ENCODE data around the gene UBE2L6.

Gene UBE2L6

GRCh38 chr11:57567515-57568329 is at the start of gene UBE2L6:
Gene UBE2L6 (minus strand): TSS chr11:57567672. CDS start chr11:57567611, 61 bp downstream.
- TF ChIP-seq, protein P1, sequence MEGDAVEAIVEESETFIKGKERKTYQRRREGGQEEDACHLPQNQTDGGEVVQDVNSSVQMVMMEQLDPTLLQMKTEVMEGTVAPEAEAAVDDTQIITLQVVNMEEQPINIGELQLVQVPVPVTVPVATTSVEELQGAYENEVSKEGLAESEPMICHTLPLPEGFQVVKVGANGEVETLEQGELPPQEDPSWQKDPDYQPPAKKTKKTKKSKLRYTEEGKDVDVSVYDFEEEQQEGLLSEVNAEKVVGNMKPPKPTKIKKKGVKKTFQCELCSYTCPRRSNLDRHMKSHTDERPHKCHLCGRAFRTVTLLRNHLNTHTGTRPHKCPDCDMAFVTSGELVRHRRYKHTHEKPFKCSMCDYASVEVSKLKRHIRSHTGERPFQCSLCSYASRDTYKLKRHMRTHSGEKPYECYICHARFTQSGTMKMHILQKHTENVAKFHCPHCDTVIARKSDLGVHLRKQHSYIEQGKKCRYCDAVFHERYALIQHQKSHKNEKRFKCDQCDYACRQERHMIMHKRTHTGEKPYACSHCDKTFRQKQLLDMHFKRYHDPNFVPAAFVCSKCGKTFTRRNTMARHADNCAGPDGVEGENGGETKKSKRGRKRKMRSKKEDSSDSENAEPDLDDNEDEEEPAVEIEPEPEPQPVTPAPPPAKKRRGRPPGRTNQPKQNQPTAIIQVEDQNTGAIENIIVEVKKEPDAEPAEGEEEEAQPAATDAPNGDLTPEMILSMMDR (IDR thresholded peaks at IDR 0.05; ENCODE audit: low read depth, low read length, missing control alignments) = no peak
- peak within 1 kb of the TSS; percentile 80 for H3K4me3 ChIP-seq (ENCODE audit: low read depth, low read length)
- in situ Hi-C loops (cut with HindIII; ENCODE audit: low sequenced_read_pairs) = no loop called here
- DNase-seq (ENCODE audit: low read depth) = peak; percentile 40

- no peak for DNase-seq (ENCODE audit: low read depth)
- TF ChIP-seq, protein P1 (IDR thresholded peaks at IDR 0.05; ENCODE audit: low read depth, low read length, missing control alignments) = no peak
- in situ Hi-C loops (cut with HindIII; ENCODE audit: low sequenced_read_pairs) = no loop called here
- no peak overlapping the region for H3K4me3 ChIP-seq (ENCODE audit: low read depth, low read length)
These were observed 49.1 kb upstream of the UBE2L6 start for GRCh38 chr11:57616595-57616994.

GRCh38 chr11:57615308-57615707 is 47.8 kb upstream of the UBE2L6 start:
- in situ Hi-C loops (cut with HindIII; ENCODE audit: low sequenced_read_pairs) = no loop called here
- no peak for DNase-seq (ENCODE audit: low read depth)
- TF ChIP-seq, protein P1 (IDR thresholded peaks at IDR 0.05; ENCODE audit: low read depth, low read length, missing control alignments) = no peak
- H3K4me3 ChIP-seq (ENCODE audit: low read depth, low read length) = no peak overlapping the region

DNA sequence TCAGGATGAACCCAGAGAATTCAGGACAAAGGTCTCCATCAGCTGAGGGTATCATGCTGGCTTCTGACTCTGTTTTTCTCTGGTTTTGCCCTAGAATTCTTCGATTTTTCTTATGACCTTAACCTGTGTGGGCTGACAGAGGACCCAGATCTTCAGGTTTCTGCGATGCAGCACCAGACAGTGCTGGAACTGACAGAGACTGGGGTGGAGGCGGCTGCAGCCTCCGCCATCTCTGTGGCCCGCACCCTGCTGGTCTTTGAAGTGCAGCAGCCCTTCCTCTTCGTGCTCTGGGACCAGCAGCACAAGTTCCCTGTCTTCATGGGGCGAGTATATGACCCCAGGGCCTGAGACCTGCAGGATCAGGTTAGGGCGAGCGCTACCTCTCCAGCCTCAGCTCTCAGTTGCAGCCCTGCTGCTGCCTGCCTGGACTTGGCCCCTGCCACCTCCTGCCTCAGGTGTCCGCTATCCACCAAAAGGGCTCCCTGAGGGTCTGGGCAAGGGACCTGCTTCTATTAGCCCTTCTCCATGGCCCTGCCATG is 46.8 kb upstream of the UBE2L6 start:
- DNase-seq (ENCODE audit: low read depth) = no peak
- in situ Hi-C loops (cut with HindIII; ENCODE audit: low sequenced_read_pairs) = no loop called here
- TF ChIP-seq, protein P1 (IDR thresholded peaks at IDR 0.05; ENCODE audit: low read depth, low read length, missing control alignments) = no peak

DNA sequence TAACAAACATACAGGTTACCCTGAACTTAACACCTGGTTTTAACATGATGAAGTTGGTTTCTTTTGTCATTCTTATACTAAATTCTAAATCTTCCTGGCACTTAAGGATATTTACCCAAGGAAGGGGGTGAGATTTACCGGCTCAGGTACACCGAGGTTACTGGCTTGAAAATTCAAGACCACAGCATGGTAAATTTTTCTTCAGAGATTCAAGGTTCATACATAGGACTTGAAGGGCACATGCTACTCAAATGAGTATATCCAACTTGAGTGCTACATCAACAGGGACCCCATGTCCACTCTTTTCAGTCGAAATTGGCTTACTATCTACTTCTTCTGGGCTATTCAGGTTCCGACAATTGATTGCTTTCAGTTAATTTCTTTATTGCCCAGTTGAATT is 42.7 kb upstream of the UBE2L6 start:
- no peak for DNase-seq (ENCODE audit: low read depth)
- no peak overlapping the region for H3K4me3 ChIP-seq (ENCODE audit: low read depth, low read length)
- in situ Hi-C loops (cut with HindIII; ENCODE audit: low sequenced_read_pairs) = no loop called here
- TF ChIP-seq, protein P1 (IDR thresholded peaks at IDR 0.05; ENCODE audit: low read depth, low read length, missing control alignments) = no peak

More for the DNA sequence above, 46.8 kb upstream of the UBE2L6 start:
- H3K4me3 ChIP-seq (ENCODE audit: low read depth, low read length) = no peak overlapping the region

DNA sequence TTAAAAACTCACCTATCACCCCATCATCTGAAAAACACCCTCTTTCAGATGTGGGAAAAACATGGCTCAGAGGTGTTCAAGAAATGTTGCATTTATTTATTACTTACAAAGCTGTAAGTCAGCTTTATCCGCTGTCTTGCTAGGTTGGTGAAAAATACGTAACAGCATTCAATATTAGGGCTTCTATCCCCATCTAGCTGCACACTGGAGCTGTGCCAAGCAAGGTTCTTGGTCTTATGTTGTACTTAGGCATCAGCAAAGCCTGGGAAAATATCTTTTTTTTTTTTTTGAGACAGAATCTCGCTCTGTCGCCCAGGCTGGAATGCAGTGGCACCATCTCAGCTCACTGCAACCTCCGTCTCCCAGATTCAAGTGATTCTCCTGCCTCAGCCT is 37.6 kb upstream of the UBE2L6 start:
- DNase-seq (ENCODE audit: low read depth) = no peak
- in situ Hi-C loops (cut with HindIII; ENCODE audit: low sequenced_read_pairs) = no loop called here
- no peak overlapping the region for H3K4me3 ChIP-seq (ENCODE audit: low read depth, low read length)
- TF ChIP-seq, protein P1 (IDR thresholded peaks at IDR 0.05; ENCODE audit: low read depth, low read length, missing control alignments) = no peak

Data from astrocyte of the cerebellum (primary cell).